Fibroblast of the aortic adventitia (primary cell): ENCODE data around the gene SLC17A4. TPM values are rescaled to one million over a fixed set of nuclear protein-coding genes. Genes with fewer than 3 reads are reported as not detected.

Experiments
- DNase-seq: peaks from one replicate; pipeline ENCODE4 v3.0.0-alpha.2; 2010; ENCODE audit warnings: low read depth
- H3K4me3 ChIP-seq: 2 replicates; pipeline ENCODE4 v1.5.1; 2011; ENCODE audit warnings: low read depth, mild to moderate bottlenecking, control low read depth, low read length, moderate library complexity
- total RNA-seq: library from RNA; depleted of rRNA; stranded (reverse); fragments of >200 nt; gene quantifications from 2 replicates; pipeline ENCODE4 v1.2.3, GENCODE V29; 2012; ENCODE audit warnings: low replicate concordance
- TF ChIP-seq, protein P1 (sequence below): IDR thresholded peaks from 2 replicates; pipeline ENCODE4 v1.5.1; 2011; ENCODE audit warnings: mild to moderate bottlenecking, low read length, control low read depth, inconsistent platforms; ENCODE audit not compliant: insufficient read depth

The SLC17A4 gene
- total RNA-seq, 1 donor = not detected

- TF ChIP-seq, protein P1, sequence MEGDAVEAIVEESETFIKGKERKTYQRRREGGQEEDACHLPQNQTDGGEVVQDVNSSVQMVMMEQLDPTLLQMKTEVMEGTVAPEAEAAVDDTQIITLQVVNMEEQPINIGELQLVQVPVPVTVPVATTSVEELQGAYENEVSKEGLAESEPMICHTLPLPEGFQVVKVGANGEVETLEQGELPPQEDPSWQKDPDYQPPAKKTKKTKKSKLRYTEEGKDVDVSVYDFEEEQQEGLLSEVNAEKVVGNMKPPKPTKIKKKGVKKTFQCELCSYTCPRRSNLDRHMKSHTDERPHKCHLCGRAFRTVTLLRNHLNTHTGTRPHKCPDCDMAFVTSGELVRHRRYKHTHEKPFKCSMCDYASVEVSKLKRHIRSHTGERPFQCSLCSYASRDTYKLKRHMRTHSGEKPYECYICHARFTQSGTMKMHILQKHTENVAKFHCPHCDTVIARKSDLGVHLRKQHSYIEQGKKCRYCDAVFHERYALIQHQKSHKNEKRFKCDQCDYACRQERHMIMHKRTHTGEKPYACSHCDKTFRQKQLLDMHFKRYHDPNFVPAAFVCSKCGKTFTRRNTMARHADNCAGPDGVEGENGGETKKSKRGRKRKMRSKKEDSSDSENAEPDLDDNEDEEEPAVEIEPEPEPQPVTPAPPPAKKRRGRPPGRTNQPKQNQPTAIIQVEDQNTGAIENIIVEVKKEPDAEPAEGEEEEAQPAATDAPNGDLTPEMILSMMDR = no peak
- H3K4me3 ChIP-seq = no peak overlapping the region
- no peak for DNase-seq
These were observed 50.3 kb downstream of the SLC17A4 start for GRCh38 chr6:25804804-25805203.

GRCh38 chr6:25815194-25815593 is 60.7 kb downstream of the SLC17A4 start:
- no peak for DNase-seq
- TF ChIP-seq, protein P1 = no peak
- H3K4me3 ChIP-seq = no peak overlapping the region

DNA sequence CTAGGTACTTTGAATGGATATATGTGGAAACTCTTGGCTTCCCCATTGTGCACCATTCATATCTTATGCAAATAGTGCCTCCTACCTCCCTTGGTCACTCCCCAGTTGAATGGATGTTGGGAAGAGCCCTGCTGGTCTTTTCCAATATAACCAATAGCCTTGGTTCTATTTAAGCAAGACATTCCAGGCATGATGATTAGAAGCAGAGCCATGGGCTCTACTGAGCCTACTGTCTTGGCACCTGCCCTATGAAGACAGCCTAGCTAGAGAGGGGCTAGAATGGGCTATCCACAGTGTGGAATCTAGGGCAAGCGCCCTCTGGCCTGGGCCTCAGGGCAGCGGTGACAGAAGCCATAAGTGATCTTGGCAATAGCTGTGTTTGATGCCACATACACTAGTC is 61.7 kb downstream of the SLC17A4 start:
- TF ChIP-seq, protein P1 = no peak
- H3K4me3 ChIP-seq = no peak overlapping the region
- DNase-seq = no peak

GRCh38 chr6:25821341-25821740 is 66.8 kb downstream of the SLC17A4 start:
- DNase-seq = no peak
- H3K4me3 ChIP-seq = no peak overlapping the region
- TF ChIP-seq, protein P1 = no peak

DNA sequence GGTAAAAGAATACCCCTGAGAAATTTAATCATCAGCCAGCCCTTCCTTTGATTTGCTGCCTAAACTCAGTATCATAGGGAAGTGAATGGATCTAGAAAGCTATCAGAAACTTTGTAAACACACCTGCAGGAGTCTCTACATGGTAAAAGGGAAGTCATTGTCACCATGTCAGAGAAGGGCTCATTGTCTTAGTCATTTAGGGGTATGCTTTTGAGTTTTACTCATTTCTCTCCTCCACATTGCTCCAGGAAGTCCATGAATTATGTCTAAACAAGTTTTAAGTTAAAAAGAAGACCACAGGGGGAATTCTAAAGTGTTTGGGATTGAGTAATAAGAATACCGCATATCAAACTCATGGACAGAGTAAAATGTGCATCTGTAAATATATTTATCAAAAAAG is 74.8 kb downstream of the SLC17A4 start:
- DNase-seq = no peak
- TF ChIP-seq, protein P1 = no peak
- H3K4me3 ChIP-seq = no peak overlapping the region

- H3K4me3 ChIP-seq = no peak overlapping the region
- DNase-seq = no peak
- TF ChIP-seq, protein P1 = no peak
These were observed 75.9 kb downstream of the SLC17A4 start for GRCh38 chr6:25830458-25830857.

Other genes starting within 250 kb of the SLC17A4 start
- not detected in 2 replicates for gene SCGN, start 102.5 kb upstream of the SLC17A4 start, total RNA-seq
- not detected in 2 replicates for gene SLC17A1, start 77.3 kb downstream of the SLC17A4 start, total RNA-seq
- gene SLC17A3, start 119.5 kb downstream of the SLC17A4 start, total RNA-seq = 1.1 TPM in 1 of 2 replicates, not detected in the other
- 0.09 TPM in 1 of 2 replicates, not detected in the other for gene SLC17A2, start 175.9 kb downstream of the SLC17A4 start, total RNA-seq
- gene TRIM38, start 208.1 kb downstream of the SLC17A4 start, total RNA-seq = 12.0 and 35.3 TPM in 2 replicates